ENCODE data around the gene TMPRSS4.
"Not testable (repeated sequence)": the region's sequence is repeated elsewhere in the genome, so short reads cannot be mapped to it uniquely, and the experiment has no call there.

The TMPRSS4 gene

DNA sequence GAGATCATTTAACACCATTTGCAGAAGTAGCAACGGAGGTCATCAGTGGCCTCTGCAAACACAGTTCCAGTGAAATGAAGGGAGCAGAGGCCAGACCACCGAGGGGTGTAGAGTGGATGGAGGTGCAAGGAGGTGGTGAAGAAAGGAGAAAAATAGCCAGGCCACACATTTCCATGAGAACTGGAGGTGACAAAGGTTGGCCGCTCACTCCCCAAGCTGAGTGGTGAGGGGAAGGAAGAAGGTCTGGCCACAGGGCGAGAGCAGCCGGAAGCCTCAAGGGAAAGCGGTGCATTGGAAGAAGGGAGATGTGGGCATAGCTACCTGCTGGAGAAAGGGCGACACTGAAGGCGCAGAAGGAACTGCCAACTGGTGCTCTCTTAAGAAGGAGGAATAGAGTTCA lies 20.1 kb upstream of the TMPRSS4 start:
- no peak for DNase-seq (ENCODE audit: low spot score)

DNA sequence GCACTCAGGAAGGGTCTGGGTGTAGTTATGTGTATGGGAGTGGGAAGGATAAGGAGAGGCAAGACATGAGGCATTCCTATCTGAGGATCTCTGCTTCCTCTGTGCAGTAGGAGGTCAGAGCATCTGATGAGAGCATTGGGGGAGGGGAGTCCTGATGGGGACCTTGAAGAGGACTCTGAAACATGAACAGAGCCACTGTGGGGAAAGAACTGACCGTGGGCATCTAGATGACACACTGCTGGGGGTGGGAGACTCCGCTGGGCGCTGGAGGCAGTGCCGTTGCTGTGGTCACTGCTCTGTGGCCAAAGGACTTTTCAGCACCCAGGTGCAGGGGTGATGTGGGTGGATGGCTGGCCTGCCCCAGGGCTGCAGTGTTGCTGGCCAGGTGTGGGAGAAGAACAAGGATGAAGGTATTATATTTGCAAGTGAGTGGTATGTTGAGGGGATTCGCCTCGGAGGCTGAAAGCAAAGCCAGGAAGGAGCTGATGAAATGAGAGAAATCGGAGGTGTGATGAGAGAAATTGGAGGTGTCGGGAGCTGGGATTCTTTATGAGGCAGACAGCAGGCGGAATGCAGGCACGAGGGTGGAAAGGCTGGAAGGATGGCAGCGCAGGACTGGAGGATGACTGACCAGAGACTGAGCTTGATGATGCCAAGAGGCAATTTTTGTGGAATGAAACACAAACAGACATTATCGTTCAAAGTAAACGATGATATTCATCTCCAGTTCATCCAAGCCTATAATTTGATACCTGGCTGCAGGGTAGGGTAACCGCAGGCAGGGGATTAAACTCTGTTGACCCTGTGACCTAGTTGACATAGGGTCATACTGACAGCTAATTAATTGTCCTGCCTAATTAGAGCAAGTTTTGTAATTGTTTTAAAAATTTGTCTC lies 19.4 kb upstream of the TMPRSS4 start:
- DNase-seq (ENCODE audit: low spot score): peak; percentile 34

DNA sequence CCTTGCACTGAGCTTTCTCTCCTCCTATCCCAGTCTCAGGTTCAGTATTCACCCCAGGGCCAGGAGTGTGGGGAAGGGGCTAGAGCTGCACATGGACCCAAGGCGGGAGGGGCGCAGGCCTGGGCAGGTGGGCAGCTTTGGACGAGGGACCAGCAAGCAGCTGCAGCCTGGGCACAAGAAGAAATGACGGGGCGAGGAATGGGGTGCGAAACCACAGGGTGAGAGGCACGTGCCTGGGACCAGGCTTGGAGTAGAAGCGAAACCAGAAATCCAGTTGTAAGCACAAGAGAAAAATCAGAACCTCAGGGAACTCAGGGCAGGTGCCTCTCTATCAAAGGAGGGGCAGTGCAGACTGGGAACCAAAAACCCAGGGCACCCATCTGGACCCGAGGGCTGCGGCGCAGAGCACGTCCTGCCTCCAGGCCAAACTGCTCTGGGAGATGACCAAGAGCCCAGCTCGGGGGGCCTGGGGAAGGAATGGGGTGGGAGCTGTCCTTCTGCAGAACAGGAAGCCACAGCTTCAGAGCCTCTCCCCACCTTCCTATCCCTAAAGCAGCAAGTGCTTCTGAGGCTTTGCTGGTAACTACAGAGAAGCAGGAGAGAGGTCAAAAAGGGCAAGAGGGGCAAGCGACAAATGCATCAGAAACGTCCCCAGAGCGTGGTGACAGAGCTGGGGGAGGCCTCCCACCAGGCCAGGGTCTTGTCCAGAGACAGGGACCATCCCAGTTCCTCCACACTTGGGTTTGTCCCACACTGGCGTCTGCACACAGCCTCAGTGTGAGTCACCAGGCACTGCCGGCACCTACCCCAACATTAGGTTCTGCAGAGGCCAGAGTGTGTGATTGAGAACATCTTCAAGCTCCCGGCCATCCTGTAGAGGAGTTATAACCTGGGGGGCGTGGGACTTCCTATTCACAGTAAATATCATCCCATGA lies 18.3 kb upstream of the TMPRSS4 start:
- DNase-seq (ENCODE audit: low spot score): peak; percentile 42

DNA sequence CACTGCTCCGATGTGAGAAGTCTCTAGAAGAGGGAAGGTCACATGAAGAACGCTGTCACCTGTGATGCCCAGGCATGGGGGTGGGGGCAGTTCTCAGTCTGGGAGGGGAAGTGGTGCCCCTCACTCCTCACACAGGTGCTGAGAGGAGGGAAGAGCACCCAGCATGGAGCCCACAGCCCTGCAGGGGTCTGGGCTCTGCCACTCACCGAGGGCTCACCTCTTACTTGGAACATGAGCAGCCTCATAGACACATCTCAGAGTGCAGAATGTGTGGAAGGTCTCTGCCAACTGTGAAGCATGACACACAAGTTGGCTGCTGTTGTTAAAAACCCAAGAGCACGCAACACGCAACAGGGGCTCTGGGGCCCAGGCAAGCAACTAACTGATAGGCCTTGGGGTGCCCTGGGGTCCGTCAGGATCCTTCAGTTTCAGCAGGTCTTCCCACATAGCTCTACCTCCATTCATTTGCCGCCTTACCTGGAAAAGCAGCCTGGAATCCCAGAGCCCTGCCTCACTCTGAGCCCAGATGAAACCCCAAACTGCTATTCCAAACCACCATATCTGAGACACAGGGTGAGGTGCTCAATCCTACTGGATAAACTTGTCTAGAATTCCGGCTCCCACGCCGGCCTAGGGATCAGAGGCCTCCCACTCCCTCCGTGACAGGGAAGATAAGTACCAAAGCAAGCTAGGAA lies 17.5 kb upstream of the TMPRSS4 start:
- DNase-seq (ENCODE audit: low spot score): peak; percentile 41

DNA sequence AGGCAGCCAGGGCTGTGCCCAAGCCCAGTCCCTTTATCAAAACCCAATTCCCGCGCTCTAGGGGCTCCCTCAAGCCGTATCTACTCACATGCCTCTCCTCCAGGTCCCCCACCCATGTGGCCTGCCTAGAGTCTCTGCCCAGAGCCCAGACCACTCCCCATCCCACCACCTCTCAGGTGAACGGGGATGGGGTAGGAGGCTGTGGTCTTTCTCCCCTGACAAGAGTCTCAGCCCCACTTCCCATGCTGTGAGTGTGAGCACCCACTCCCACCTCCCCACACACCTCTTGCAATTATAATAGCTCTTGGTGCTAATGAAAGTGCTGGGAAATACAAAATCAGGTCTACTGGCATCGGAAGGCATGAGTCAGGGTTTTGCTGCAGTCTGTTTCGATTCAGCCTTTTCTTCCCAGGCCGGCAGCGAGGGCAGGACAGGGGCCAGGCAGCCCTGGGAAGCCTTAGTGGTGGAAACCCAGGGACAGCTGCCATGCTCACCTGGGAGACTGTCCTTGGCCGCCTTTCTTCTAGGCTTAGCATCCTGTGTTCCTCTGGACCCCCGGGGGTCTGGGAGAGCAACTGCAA lies 16.7 kb upstream of the TMPRSS4 start:
- peak; percentile 20 for DNase-seq (ENCODE audit: low spot score)

DNA sequence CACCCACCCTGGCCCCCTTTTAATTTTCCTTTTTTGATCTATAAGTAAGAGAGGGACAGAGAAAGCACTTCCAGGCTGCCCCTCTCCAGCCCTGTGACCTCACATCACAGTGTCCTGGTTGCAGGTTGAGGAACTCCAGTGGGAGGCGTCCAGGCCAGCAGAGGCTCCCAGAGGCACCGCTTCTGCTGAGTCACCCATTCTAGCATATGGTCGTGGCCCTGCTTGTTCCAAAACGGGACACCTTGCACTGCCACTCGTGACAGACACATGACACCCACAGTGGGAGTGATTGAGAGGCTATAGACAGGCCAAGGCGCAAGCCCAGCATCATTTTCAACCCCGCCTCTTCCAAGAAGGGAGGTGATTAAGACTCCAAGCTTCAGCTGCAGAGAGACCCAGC lies 16.0 kb upstream of the TMPRSS4 start:
- peak; percentile 60 for DNase-seq (ENCODE audit: low spot score)

DNA sequence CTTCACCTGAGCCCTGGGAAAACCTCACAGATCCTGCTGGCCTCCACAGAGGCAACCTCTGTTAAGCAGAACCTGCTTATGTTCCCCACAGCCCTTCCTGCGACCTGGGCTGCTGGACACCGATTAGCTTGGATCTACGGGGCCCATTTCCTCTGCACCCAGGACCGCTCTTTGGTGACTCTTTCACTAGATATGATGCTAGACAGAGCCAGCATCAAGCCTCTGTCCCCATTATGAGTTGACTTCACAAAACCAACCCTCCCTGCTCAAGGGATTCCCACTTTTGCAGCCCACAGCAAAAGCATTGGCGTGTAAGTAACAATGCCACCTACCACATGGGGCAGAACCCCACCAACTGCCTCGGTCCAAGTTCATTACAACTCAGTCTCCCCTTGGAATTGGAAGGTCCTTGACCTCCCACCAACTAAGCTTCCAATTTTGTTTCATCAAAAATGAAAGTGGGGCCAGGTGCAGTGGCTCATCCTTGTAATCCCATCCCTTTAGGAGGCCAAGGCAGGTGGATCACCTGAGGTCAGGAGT lies 15.2 kb upstream of the TMPRSS4 start:
- DNase-seq (ENCODE audit: low spot score): peak; percentile 20

DNA sequence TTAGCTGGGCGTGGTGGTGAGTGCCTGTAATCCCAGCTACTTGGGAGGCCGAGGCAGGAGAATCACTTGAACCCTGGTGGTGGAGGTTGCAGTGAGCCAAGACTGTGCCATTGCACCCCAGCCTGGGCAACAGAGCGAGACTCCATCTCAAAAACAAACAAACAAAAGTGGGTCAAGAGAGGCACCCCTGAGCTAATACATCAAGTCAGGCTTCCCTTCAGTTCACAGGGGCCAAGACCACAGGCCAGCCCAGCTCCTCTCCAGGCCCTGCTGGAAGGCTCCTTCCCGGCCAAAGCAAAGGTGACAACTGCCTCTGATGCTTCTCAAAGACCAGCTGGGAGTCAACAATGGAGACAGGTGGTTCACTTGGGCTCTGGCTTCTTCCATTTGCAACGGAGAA lies 14.7 kb upstream of the TMPRSS4 start:
- peak; percentile 6 for DNase-seq (ENCODE audit: low spot score)

DNA sequence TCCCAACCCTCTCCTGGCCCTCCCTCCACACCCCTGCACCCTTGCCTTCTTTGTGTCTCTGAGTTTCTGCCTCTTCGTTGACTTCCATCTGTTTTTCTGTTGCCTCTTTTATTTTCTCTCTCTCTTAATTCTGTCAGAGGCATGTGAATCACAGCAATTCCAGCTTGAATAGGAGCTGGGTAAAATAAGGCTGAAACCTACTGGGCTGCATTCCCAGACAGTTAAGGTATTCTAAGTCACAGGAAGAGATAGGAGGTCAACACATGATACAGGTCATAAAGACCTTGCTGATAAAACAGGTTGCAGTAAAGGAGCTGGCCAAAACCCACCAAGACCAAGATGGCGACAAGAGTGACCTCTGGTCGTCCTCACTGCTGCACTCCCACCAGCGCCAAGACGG lies 14.2 kb upstream of the TMPRSS4 start:
- not testable (repeated sequence) for DNase-seq (ENCODE audit: low spot score)

DNA sequence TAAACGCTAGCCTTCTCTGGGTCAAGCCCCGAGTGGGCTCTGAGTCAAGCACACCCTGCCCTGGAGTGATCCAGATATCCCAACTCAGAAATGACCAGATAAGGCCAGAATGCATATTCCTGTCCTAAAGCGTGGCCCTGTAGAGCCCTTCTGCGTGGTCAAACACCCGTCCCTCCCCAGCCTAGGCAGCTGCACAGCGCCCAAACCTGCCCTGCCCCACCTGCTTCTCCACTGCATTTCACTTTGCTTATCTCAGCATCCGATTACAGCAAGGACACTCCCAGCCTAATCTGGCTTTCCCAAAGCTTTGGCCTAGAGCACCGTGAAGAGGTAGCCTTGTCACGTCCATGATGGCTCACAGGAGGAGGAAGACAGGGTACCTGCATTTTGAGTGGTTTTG lies 11.9 kb upstream of the TMPRSS4 start:
- peak; percentile 17 for DNase-seq (ENCODE audit: low spot score)

DNA sequence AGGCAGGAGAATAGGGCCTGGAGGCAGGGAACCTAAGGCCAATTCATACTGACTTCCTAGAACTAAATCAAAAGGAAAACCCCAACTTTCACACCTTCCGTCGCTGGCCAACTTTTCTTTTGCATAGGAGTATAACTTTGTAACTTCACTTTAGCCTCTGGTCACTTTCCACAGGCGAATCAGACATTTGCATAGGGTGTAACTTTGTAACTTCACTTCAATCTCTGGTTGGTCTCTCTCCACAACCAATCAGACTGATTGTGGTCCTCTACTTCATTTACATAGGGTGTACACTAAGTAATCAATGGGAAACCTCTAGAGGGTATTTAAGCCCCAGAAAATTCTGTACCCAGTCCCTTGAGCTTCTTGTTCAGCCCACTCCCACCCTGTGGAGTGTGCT lies 11.5 kb upstream of the TMPRSS4 start:
- no peak for DNase-seq (ENCODE audit: low spot score)

DNA sequence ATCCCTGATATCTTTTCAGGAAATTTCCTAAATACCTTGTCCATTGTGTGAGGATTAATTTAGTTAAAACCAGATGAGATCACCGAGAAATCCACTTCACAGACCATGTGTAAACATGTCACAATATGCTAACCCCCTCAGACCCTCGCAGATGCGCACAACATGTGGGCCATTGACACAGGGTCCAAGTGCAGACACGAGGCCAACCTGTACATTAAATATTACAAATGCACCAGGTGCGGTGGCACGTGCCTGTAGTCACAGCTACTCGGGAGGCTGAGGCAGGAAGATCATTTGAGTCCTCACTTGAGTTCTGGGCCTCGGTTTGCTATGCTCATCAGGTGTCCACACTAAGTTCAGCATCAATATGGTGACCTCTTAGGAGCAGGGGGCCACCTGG lies 9.9 kb upstream of the TMPRSS4 start:
- DNase-seq (ENCODE audit: low spot score): no peak

DNA sequence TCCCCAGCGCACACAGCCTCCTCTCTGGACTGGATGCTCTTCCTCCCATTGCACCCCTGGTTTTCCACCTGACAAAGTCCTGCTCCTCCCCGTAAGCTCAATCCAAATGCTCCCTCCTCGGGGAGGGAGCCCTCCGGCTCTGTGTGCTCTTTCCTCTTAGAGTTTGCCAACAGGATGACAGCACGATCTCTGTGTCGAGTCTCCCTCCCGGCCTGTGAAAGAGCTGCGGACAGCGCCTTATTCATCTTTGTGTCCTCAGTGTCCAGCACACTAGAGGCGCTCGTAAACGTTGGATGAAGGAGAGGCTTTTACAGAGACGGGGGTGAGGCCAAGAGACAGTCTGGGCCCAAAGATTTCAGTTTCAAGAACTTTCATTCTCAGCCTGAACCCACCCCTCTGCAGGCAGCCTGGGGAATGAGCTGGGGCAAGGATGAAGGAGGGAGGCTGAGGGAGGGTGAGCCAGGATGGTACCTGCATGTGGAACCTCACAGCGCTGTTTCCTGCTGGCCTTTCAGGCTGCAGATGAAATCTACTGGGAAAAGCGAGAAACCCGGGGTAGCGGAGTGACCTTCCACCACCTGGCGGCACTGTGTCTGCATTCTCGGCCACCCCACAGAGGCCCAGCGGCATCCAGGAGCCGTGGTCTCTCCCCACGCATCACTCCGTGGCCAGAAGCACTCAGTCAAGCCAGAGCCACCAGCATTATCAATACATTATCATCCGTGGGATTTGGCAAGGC lies 8.5 kb upstream of the TMPRSS4 start:
- no peak for DNase-seq (ENCODE audit: low spot score)

DNA sequence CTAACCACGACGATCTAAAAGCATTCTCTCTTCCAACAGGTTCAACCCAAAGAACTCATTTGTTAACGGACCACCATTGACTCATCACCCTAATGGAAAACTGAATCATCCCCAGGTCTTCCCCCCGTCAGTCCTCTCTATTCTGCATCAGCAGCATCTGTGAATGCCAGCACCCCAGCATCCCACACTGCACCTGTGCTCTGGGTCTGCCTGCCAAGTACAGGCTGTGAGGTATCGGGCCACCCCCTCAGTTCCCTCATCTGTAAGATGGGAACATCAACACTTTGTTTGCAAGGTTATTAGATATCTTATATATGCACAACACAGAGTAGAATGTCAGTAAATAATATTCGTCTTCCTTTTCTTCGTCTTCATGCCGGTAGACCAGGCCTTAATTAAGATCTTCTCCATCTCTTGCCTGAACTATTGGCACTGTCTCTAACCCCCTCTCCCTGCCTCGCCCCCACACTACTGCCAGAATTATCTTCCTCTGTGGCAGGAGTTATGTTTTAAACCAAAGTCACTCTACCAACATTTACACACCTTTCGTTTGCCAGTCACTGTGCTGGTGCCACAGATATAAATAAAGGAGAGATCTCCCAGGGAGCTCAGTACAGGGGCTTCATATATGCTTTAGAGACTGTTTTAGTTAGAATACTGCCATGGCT lies 7.8 kb upstream of the TMPRSS4 start:
- no peak for DNase-seq (ENCODE audit: low spot score)

DNA sequence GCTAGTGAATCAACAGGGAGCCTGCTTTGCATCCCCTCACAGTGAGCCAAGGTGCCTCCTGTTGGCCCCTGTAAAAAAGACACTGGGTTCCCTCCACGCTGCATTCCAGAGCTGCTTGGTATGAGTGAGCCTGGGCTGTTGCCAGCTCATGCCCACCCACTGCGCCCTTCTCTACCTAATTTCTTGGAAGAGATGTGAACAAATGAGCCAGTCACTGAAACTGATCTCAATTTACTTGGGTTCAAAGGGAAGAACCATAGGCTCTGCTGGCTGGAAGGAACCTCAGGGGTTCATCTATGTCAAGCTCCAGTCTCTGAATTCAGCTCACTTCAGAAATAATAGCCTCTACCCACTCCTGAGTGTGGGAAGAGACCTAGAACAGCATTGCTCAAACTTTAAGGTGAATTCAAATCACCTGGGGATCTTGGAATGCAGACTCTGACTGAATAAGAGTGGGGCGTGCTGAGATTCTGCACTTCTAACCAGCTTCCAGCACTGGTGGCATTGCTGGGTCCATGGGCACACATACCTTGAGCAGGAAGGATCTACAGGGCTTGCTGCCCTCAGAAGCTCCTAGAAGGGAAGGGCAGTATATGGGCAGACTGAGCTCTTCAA lies 5.4 kb upstream of the TMPRSS4 start:
- DNase-seq (ENCODE audit: low spot score): no peak

DNA sequence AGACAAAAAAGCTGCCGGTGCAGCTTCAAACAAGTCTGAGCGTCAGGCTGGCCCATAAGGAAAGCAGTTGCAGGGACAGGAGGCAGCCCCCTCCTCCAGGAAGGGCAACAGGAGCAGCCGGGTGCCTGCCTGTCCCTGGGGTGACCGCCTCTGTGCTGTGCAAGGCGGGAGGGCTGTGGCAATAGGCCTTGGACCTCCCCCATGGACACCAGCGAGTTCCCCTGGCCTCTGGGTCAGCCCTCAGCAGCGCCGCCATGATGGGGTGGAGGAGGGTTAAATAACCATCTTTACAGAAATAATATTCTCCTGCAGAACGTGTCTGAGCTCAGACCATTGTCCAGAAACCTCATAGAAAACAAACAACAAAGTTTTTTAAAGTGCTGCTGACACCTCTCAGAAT lies 3.3 kb upstream of the TMPRSS4 start:
- no peak for DNase-seq (ENCODE audit: low spot score)

DNA sequence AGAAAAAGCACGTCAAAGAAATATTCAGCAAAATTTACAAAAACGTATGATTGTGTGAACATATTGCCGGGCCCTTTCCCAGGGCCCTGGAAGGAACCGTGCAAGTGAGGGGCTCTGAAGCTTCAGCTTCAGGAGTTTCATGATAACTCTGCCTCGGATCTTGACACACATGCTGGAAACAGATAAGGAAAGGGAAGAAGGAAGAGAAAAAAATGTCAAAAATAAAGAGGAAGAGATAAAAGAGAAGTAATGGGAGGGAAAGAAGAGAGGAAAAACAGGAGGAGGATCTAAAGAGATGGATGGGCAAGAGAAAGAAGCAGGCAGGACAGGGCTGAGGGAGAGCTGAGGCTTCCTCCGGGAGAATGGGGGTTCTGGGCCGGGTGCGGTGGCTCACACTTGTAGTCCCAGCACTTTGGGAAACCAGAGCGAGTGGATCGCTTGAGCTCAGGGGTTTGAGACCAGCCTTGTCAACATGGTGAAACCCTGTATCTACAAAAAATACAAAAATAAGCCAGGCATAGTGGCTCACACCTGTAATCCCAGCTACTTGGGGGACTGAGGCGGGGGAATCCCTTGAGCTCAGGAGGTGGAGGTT lies 2.7 kb upstream of the TMPRSS4 start:
- DNase-seq (ENCODE audit: low spot score): no peak

DNA sequence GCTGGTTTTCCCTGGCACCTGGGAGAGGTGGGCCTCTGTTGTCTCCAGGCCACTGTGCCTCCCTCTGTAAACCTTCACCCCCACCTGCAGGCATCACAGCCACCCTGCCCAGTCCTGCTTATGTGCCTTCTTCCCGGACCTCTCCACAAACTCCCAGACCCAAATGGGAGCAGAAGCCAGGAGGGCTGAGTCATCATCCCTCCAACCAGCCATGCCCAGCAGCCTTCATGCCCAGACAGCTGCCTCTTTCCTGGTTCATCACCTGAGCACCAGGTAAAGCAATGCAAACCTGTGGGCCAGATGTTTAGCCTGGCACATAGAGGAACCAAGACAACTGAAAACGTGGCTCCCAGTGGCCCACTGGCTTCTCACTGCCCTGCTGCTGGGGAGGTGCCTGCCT lies 2.1 kb upstream of the TMPRSS4 start:
- DNase-seq (ENCODE audit: low spot score): no peak

DNA sequence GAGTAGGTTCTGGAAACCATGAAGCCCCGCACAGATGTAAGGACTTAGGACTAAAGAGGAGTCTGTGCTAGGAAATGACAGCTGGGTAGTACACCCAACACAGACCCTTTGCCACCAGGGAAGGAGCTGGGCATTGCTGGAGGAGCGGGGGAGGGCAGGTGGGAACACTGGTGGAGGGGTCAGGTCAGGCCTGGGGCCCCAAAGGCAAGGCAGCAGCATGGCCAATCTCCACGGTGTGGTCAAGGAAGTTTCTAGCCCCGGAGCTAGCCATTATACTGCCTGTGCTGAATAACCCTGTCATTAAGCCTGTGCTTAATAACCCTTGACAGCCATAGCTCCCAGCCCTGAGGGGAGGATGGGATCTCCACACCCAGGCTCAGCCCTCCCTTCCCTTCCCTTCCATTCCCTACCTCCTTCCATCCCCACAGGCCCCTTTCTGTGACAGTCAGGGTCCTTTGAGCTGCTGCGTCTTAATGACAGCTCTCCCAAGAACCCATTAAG lies 2.1 kb downstream of the TMPRSS4 start:
- no peak for DNase-seq (ENCODE audit: low spot score)
